MV-4-11 (cell line): ENCODE measurements around the gene CLDN25.
A peak's percentile ranks its signal among the peaks of the same experiment; 100 is the strongest.
"Not testable (repeated sequence)": the region's sequence is repeated elsewhere in the genome, so short reads cannot be mapped to it uniquely, and the experiment has no call there.

ENCODE experiments used
- DNase-seq: peaks from one replicate; lab custom pipeline; 2025; lab: John Stamatoyannopoulos, UW

Gene CLDN25

GRCh38 chr11:113779496-113779895 is at the start of gene CLDN25:
TSS of gene CLDN25 (plus strand) at chr11:113779796. CDS start at chr11:113779796, 0 bp downstream.
- no peak for DNase-seq

GRCh38 chr11:113730887-113731726 is 48.5 kb upstream of the CLDN25 start:
- DNase-seq = peak; percentile 19

GRCh38 chr11:113732092-113732491 is 47.5 kb upstream of the CLDN25 start:
- no peak for DNase-seq

- DNase-seq = no peak
These were observed 43.3 kb upstream of the CLDN25 start for GRCh38 chr11:113736323-113736722.

- DNase-seq = no peak
These were observed 26.7 kb upstream of the CLDN25 start for GRCh38 chr11:113752932-113753331.

GRCh38 chr11:113760241-113760640 is 19.4 kb upstream of the CLDN25 start:
- no peak for DNase-seq

- not testable (repeated sequence) for DNase-seq
These were observed 16.6 kb upstream of the CLDN25 start for GRCh38 chr11:113763040-113763439.

- DNase-seq = peak; percentile 52
These were observed 14.9 kb upstream of the CLDN25 start for GRCh38 chr11:113764527-113765219.

GRCh38 chr11:113771964-113772363 is 7.6 kb upstream of the CLDN25 start:
- no peak for DNase-seq

- DNase-seq = no peak
These were observed 6.5 kb upstream of the CLDN25 start for GRCh38 chr11:113773092-113773415.

- peak; percentile 94 for DNase-seq
These were observed 6.0 kb upstream of the CLDN25 start, which contains the start of gene ZW10 for GRCh38 chr11:113773416-113774173. TSS of gene ZW10 (minus strand) at chr11:113773692. CDS start at chr11:113773666, 26 bp downstream.

- DNase-seq = no peak
These were observed 5.5 kb upstream of the CLDN25 start for GRCh38 chr11:113774174-113774503.

GRCh38 chr11:113778111-113778910 is 1.3 kb upstream of the CLDN25 start:
- DNase-seq = peak; percentile 9

- no peak for DNase-seq
These were observed 2.1 kb downstream of the CLDN25 start for GRCh38 chr11:113781682-113782081.

- DNase-seq = no peak
These were observed 2.5 kb downstream of the CLDN25 start for GRCh38 chr11:113782134-113782533.

GRCh38 chr11:113789016-113789415 is 9.4 kb downstream of the CLDN25 start:
- not testable (repeated sequence) for DNase-seq

- no peak for DNase-seq
These were observed 10.2 kb downstream of the CLDN25 start for GRCh38 chr11:113789675-113790320.

- DNase-seq = peak; percentile 6
These were observed 17.2 kb downstream of the CLDN25 start for GRCh38 chr11:113796663-113797259.

GRCh38 chr11:113802621-113803020 is 23.0 kb downstream of the CLDN25 start:
- no peak for DNase-seq

GRCh38 chr11:113805640-113806039 is 26.0 kb downstream of the CLDN25 start:
- no peak for DNase-seq

GRCh38 chr11:113806406-113806805 is 26.8 kb downstream of the CLDN25 start:
- DNase-seq = peak; percentile 12
